GM12891 (cell line): ENCODE results near the gene FARS2.
"Not testable (repeated sequence)": the region's sequence is repeated elsewhere in the genome, so short reads cannot be mapped to it uniquely, and the experiment has no call there.

Experiments
- DNase-seq: peaks from one replicate; pipeline ENCODE4 v3.0.0; 2011; ENCODE audit warnings: low spot score; ENCODE audit not compliant: insufficient read length
- FAIRE-seq: peaks from 2 replicates; lab custom pipeline; 2011; peaks lifted over from hg19 to GRCh38; lab: Jason Lieb, UNC
- PAX5 ChIP-seq: IDR thresholded peaks from 2 replicates; pipeline ENCODE4 v1.6.1; 2011; ENCODE audit warnings: low read length, moderate library complexity, mild to moderate bottlenecking; ENCODE audit not compliant: insufficient read depth, severe bottlenecking
- POLR2A ChIP-seq: IDR thresholded peaks from 2 replicates; pipeline ENCODE4 v1.6.1; 2011; ENCODE audit warnings: low read depth, low read length, control low read depth
- POLR2AphosphoS5 ChIP-seq: IDR thresholded peaks from 2 replicates; pipeline ENCODE4 v1.6.1; 2011; ENCODE audit warnings: low read depth, low read length, control low read depth
- POU2F2 ChIP-seq: IDR thresholded peaks from 2 replicates; pipeline ENCODE4 v1.6.1; 2011; ENCODE audit warnings: low read depth, mild to moderate bottlenecking, control low read depth, low read length, moderate library complexity
- SPI1 ChIP-seq: IDR thresholded peaks from 2 replicates; pipeline ENCODE4 v1.6.1; 2011; ENCODE audit warnings: low read depth, low read length, control low read depth
- TAF1 ChIP-seq: IDR thresholded peaks from 2 replicates; pipeline ENCODE4 v1.6.1; 2011; ENCODE audit warnings: low read depth, low read length, control low read depth

FARS2 gene

DNA sequence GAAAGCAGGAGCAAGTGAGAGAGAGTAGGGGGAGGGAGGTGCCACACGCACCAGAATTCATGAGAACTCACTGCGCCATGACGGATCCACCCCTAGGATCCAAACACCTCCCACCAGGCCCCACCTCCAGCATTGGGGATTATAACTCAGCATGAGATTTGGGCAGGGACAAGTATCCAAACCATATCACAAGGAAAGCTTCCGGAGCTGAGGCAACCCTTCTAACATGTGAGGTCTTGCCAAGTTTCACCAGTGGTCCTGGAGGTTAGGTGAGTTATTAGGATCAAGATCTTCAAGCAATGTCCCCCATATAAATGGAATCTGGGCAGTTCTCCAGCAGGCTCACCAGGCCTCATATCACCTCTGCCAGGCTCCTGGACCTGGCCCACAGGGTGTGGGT lies 437.0 kb downstream of the FARS2 start:
- FAIRE-seq, result peak; percentile 26

GRCh38 chr6:5699064-5699463 lies 437.8 kb downstream of the FARS2 start:
- TF ChIP-seq SPI1, result 0 out of 2 replicates have a peak, but pooled peaks have one; percentile 1
- FAIRE-seq, DNase-seq: not testable (repeated sequence)

More for the DNA sequence above, 437.0 kb downstream of the FARS2 start:
- no peak for DNase-seq
- TF ChIP-seq SPI1, result no peak

- DNase-seq (no peak), FAIRE-seq (no peak)
- TF ChIP-seq POLR2AphosphoS5 (no peak), POLR2A (no peak)
Observed at GRCh38 chr6:5701174-5701573, 439.9 kb downstream of the FARS2 start.

DNA sequence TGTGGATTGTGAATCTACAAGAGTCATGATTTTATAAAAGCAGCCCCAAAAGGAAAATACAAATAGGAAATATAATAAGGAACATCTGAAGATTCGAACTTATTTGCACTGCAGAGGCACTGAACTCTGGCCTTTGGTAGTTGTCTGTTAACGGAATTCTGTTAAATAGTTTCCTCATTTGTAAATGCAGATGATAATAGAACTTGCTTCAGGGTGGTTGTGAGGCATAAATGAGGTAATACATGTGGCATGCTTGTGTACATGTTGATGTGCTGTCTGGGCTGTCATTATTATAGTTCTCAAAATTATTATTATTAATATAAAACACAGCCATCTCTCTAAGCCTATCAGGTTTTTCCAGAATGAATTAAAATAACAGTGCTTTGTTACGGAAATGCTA lies 443.4 kb downstream of the FARS2 start:
- FAIRE-seq, result no peak
- DNase-seq, result no peak
- TF ChIP-seq POLR2A (no peak), POU2F2 (no peak), SPI1 (no peak), TAF1 (no peak), PAX5 (no peak), POLR2AphosphoS5 (no peak)

GRCh38 chr6:5705252-5705651 lies 443.9 kb downstream of the FARS2 start:
- FAIRE-seq (no peak), DNase-seq (no peak)
- TF ChIP-seq POU2F2 (no peak), POLR2AphosphoS5 (no peak), POLR2A (no peak), SPI1 (no peak), PAX5 (no peak), TAF1 (no peak)

GRCh38 chr6:5706124-5707033 lies 445.1 kb downstream of the FARS2 start:
- no peak for TF ChIP-seq POU2F2
- no peak for TF ChIP-seq POLR2AphosphoS5
- TF ChIP-seq TAF1, result no peak
- TF ChIP-seq PAX5, result no peak
- no peak for TF ChIP-seq POLR2A
- no peak for TF ChIP-seq SPI1
- DNase-seq, result no peak

DNA sequence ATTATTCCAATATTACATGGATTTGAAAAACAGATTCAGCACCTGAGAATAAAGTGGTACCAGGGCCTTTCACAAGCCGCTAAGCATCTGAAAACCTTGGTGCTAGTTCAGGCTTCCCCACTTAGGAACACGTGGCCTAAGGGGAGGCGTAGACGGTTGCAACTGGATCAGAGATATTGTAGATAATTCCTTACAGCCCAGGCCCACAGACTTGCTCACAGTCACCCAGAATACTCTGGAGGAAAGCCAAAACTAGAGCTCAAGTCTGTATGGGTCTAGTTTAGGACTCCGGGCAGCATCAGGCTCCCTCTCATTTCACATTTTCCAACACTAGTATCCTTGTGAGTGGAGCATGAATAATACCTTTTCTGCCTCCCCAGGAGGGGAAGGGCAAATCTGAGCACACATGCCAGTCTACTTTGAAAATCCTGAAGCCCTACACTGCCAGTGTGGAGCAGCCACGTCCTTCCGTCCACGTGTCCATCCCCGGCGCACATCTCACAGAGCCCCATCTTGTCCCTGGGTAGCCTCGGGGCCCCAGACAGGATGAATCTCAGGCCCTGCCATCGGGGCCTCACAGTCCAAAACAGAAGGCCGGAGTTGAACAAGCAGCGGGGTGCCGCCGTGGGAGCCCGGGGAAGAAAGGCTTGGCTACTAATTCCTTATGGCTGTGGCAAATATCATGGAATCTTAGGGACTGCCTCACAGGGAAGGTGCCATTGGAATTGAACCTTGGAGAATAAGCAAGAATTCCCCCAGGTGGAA lies 446.1 kb downstream of the FARS2 start:
- FAIRE-seq, result no peak
- TF ChIP-seq PAX5 (no peak), TAF1 (no peak), SPI1 (no peak), POLR2AphosphoS5 (no peak), POLR2A (no peak), POU2F2 (no peak)
- no peak for DNase-seq

More at GRCh38 chr6:5706124-5707033, 445.1 kb downstream of the FARS2 start:
- FAIRE-seq, result no peak

- DNase-seq, result no peak
- FAIRE-seq, result no peak
- TF ChIP-seq POU2F2, result no peak
- no peak for TF ChIP-seq TAF1
- TF ChIP-seq POLR2AphosphoS5, result no peak
Observed at GRCh38 chr6:5710516-5710915, 449.2 kb downstream of the FARS2 start.

- TF ChIP-seq POLR2A (no peak), PAX5 (no peak), SPI1 (no peak), TAF1 (no peak), POLR2AphosphoS5 (no peak), POU2F2 (no peak)
- no peak for FAIRE-seq
- DNase-seq, result no peak
Observed at GRCh38 chr6:5710936-5711335, 449.6 kb downstream of the FARS2 start.

- TF ChIP-seq PAX5, result no peak
- DNase-seq (no peak), FAIRE-seq (no peak)
Observed at GRCh38 chr6:5712349-5713215, 451.3 kb downstream of the FARS2 start.
